GM20000 (cell line): Measurements from ENCODE around the gene PCNX2.

Source experiments
- DNase-seq: peaks from one replicate; pipeline ENCODE4 v3.0.0; 2012; ENCODE audit warnings: low spot score
- CTCF ChIP-seq: IDR thresholded peaks from 2 replicates; pipeline ENCODE4 v1.5.1; 2012; ENCODE audit warnings: mild to moderate bottlenecking, control low read depth; ENCODE audit errors: extremely low read depth, missing control alignments

Gene PCNX2

GRCh38 chr1:233037843-233038242 is 257.7 kb downstream of the PCNX2 start:
- DNase-seq: no peak
- TF ChIP-seq CTCF: no peak

GRCh38 chr1:233034836-233035235 is 260.7 kb downstream of the PCNX2 start:
- no peak for TF ChIP-seq CTCF
- no peak for DNase-seq

GRCh38 chr1:233033361-233033760 is 262.2 kb downstream of the PCNX2 start:
- no peak for TF ChIP-seq CTCF
- no peak for DNase-seq

GRCh38 chr1:233032916-233033315 is 262.6 kb downstream of the PCNX2 start:
- TF ChIP-seq CTCF: no peak
- no peak for DNase-seq

- DNase-seq: no peak
Observed at GRCh38 chr1:233031521-233031920, 264.0 kb downstream of the PCNX2 start.

GRCh38 chr1:233027046-233027445 is 268.5 kb downstream of the PCNX2 start:
- no peak for TF ChIP-seq CTCF
- no peak for DNase-seq

More at GRCh38 chr1:233031521-233031920, 264.0 kb downstream of the PCNX2 start:
- no peak for TF ChIP-seq CTCF

GRCh38 chr1:233025567-233025966 is 270.0 kb downstream of the PCNX2 start:
- DNase-seq: no peak
- no peak for TF ChIP-seq CTCF
